HG03457 (cell line): ENCODE measurements around the gene TRAT1.

ENCODE experiments used
- ATAC-seq: cut with Tn5 transposase; IDR thresholded peaks from one replicate; pipeline ENCODE4 v1.9.1; 2021; ENCODE audit warnings: moderate number of reproducible peaks; ENCODE audit not compliant: unreplicated experiment

The TRAT1 gene

GRCh38 chr3:108849075-108849474 is 26.5 kb downstream of the TRAT1 start:
- ATAC-seq = no peak

- ATAC-seq = no peak
Measured at GRCh38 chr3:108861401-108861800, 38.8 kb downstream of the TRAT1 start.

- no peak for ATAC-seq
Measured at GRCh38 chr3:108862865-108863798, 40.5 kb downstream of the TRAT1 start.

GRCh38 chr3:108863799-108864135 is 41.2 kb downstream of the TRAT1 start:
- ATAC-seq = no peak

- ATAC-seq = no peak
Measured at GRCh38 chr3:108877901-108878300, 55.3 kb downstream of the TRAT1 start.

- no peak for ATAC-seq
Measured at GRCh38 chr3:108879915-108880314, 57.3 kb downstream of the TRAT1 start.

GRCh38 chr3:108882762-108883161 is 60.2 kb downstream of the TRAT1 start:
- no peak for ATAC-seq

GRCh38 chr3:108883373-108883772 is 60.8 kb downstream of the TRAT1 start:
- ATAC-seq = no peak

GRCh38 chr3:108887121-108887520 is 64.5 kb downstream of the TRAT1 start:
- no peak for ATAC-seq

- ATAC-seq = no peak
Measured at GRCh38 chr3:108887777-108888176, 65.2 kb downstream of the TRAT1 start.

- ATAC-seq = no peak
Measured at GRCh38 chr3:108891833-108892232, 69.2 kb downstream of the TRAT1 start.

- ATAC-seq = no peak
Measured at GRCh38 chr3:108894981-108895380, 72.4 kb downstream of the TRAT1 start.

GRCh38 chr3:108897883-108898282 is 75.3 kb downstream of the TRAT1 start:
- ATAC-seq = no peak

GRCh38 chr3:108899530-108899929 is 76.9 kb downstream of the TRAT1 start:
- no peak for ATAC-seq
